Measurements from ENCODE around the gene HHIP.

The HHIP gene

GRCh38 chr4:144655491-144655890 is 9.5 kb downstream of the HHIP start:
- DNase-seq (ENCODE audit: low read depth, low spot score) = no peak

- no peak for DNase-seq (ENCODE audit: low read depth, low spot score)
Observed at GRCh38 chr4:144656850-144657249, 10.9 kb downstream of the HHIP start.

GRCh38 chr4:144658015-144658567 is 12.1 kb downstream of the HHIP start:
- DNase-seq (ENCODE audit: low read depth, low spot score) = no peak

- no peak for DNase-seq (ENCODE audit: low read depth, low spot score)
Observed at GRCh38 chr4:144658903-144659302, 12.9 kb downstream of the HHIP start.

GRCh38 chr4:144659447-144659846 is 13.5 kb downstream of the HHIP start:
- no peak for DNase-seq (ENCODE audit: low read depth, low spot score)

GRCh38 chr4:144663834-144664475 is 18.0 kb downstream of the HHIP start:
- DNase-seq (ENCODE audit: low read depth, low spot score) = no peak

- DNase-seq (ENCODE audit: low read depth, low spot score) = no peak
Observed at GRCh38 chr4:144666539-144667175, 20.7 kb downstream of the HHIP start.

- no peak for DNase-seq (ENCODE audit: low read depth, low spot score)
Observed at GRCh38 chr4:144667500-144667899, 21.5 kb downstream of the HHIP start.

- DNase-seq (ENCODE audit: low read depth, low spot score) = no peak
Observed at GRCh38 chr4:144670776-144671175, 24.8 kb downstream of the HHIP start.

GRCh38 chr4:144674711-144675110 is 28.8 kb downstream of the HHIP start:
- no peak for DNase-seq (ENCODE audit: low read depth, low spot score)

- DNase-seq (ENCODE audit: low read depth, low spot score) = no peak
Observed at GRCh38 chr4:144681806-144682205, 35.9 kb downstream of the HHIP start.

- DNase-seq (ENCODE audit: low read depth, low spot score) = no peak
Observed at GRCh38 chr4:144683516-144683915, 37.6 kb downstream of the HHIP start.

GRCh38 chr4:144685911-144686310 is 40.0 kb downstream of the HHIP start:
- no peak for DNase-seq (ENCODE audit: low read depth, low spot score)

GRCh38 chr4:144686921-144687320 is 41.0 kb downstream of the HHIP start:
- DNase-seq (ENCODE audit: low read depth, low spot score) = no peak

- DNase-seq (ENCODE audit: low read depth, low spot score) = no peak
Observed at GRCh38 chr4:144687466-144687865, 41.5 kb downstream of the HHIP start.

GRCh38 chr4:144688035-144688569 is 42.1 kb downstream of the HHIP start:
- no peak for DNase-seq (ENCODE audit: low read depth, low spot score)

GRCh38 chr4:144689125-144689524 is 43.2 kb downstream of the HHIP start:
- no peak for DNase-seq (ENCODE audit: low read depth, low spot score)

- no peak for DNase-seq (ENCODE audit: low read depth, low spot score)
Observed at GRCh38 chr4:144695721-144696120, 49.8 kb downstream of the HHIP start.

- DNase-seq (ENCODE audit: low read depth, low spot score) = no peak
Observed at GRCh38 chr4:144696376-144696775, 50.4 kb downstream of the HHIP start.

GRCh38 chr4:144699565-144699964 is 53.6 kb downstream of the HHIP start:
- no peak for DNase-seq (ENCODE audit: low read depth, low spot score)

GRCh38 chr4:144701683-144702233 is 55.8 kb downstream of the HHIP start:
- no peak for DNase-seq (ENCODE audit: low read depth, low spot score)

- DNase-seq (ENCODE audit: low read depth, low spot score) = no peak
Observed at GRCh38 chr4:144703494-144703893, 57.5 kb downstream of the HHIP start.
